WTC11 (cell line): ENCODE results near the gene DDC.

ENCODE experiments used
- JUN ChIP-seq: sonication (generic); formaldehyde crosslinking; IDR thresholded peaks from 2 replicates; pipeline ENCODE4 v1.8.0; 2023; ENCODE audit warnings: mild to moderate bottlenecking, missing genetic modification reagents
- SP1 ChIP-seq: sonication (generic); formaldehyde crosslinking; conservative IDR thresholded peaks from 2 replicates; pipeline ENCODE4 v1.8.1; 2022; ENCODE audit warnings: missing genetic modification reagents
- TP53 ChIP-seq: sonication (generic); formaldehyde crosslinking; IDR thresholded peaks from 2 replicates; pipeline ENCODE4 v1.8.1; 2023; ENCODE audit warnings: mild to moderate bottlenecking, missing genetic modification reagents
- TF ChIP-seq, protein P1 (sequence below): sonication (generic); formaldehyde crosslinking; IDR thresholded peaks from 2 replicates; pipeline ENCODE4 v1.8.1; 2023; ENCODE audit warnings: mild to moderate bottlenecking, missing genetic modification reagents, moderate library complexity
- TF ChIP-seq, protein P2 (sequence below): fragments of 200-600 bp; IDR thresholded peaks from 2 replicates; pipeline ENCODE4 v1.8.0; 2022; ENCODE audit warnings: antibody characterized with exemption

DNA sequence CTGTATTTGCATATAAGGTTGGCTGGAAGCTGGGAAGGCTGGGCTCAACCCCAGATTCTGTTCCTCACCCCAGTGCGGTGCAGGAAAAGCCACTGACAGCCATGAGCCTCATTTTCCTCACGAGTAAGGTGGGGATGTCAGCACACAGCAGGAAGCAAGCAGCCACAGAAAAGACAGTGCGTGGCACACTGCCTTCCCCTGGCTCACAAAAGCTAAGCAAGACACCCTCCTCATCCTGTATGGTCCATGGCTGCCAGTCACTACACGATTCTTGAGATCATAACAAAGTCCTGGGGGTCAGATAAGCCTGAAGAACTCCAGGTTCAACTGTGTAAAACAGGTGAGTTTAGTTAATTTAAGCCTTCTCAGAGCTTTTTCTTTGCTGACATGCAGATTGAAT, 28.9 kb upstream of the DDC start:
- TF ChIP-seq, protein P1, sequence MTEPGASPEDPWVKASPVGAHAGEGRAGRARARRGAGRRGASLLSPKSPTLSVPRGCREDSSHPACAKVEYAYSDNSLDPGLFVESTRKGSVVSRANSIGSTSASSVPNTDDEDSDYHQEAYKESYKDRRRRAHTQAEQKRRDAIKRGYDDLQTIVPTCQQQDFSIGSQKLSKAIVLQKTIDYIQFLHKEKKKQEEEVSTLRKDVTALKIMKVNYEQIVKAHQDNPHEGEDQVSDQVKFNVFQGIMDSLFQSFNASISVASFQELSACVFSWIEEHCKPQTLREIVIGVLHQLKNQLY (CRISPR knock-in tag), result no peak
- TF ChIP-seq SP1 (CRISPR knock-in tag) (no peak), TP53 (CRISPR knock-in tag) (no peak), JUN (CRISPR knock-in tag) (no peak)
- TF ChIP-seq, protein P2, sequence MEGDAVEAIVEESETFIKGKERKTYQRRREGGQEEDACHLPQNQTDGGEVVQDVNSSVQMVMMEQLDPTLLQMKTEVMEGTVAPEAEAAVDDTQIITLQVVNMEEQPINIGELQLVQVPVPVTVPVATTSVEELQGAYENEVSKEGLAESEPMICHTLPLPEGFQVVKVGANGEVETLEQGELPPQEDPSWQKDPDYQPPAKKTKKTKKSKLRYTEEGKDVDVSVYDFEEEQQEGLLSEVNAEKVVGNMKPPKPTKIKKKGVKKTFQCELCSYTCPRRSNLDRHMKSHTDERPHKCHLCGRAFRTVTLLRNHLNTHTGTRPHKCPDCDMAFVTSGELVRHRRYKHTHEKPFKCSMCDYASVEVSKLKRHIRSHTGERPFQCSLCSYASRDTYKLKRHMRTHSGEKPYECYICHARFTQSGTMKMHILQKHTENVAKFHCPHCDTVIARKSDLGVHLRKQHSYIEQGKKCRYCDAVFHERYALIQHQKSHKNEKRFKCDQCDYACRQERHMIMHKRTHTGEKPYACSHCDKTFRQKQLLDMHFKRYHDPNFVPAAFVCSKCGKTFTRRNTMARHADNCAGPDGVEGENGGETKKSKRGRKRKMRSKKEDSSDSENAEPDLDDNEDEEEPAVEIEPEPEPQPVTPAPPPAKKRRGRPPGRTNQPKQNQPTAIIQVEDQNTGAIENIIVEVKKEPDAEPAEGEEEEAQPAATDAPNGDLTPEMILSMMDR, result no peak
